GM04504 (cell line): ENCODE results near the gene RABL6.
"Not testable (repeated sequence)": the region's sequence is repeated elsewhere in the genome, so short reads cannot be mapped to it uniquely, and the experiment has no call there.

ENCODE experiments used
- DNase-seq: peaks from one replicate; pipeline ENCODE4 v3.0.0-alpha.2; 2012; ENCODE audit warnings: low read depth

Gene RABL6

GRCh38 chr9:136857581-136858412 is 50.0 kb downstream of the RABL6 start:
- DNase-seq = no peak

- no peak for DNase-seq
These were observed 50.7 kb downstream of the RABL6 start for GRCh38 chr9:136858452-136858843.

DNA sequence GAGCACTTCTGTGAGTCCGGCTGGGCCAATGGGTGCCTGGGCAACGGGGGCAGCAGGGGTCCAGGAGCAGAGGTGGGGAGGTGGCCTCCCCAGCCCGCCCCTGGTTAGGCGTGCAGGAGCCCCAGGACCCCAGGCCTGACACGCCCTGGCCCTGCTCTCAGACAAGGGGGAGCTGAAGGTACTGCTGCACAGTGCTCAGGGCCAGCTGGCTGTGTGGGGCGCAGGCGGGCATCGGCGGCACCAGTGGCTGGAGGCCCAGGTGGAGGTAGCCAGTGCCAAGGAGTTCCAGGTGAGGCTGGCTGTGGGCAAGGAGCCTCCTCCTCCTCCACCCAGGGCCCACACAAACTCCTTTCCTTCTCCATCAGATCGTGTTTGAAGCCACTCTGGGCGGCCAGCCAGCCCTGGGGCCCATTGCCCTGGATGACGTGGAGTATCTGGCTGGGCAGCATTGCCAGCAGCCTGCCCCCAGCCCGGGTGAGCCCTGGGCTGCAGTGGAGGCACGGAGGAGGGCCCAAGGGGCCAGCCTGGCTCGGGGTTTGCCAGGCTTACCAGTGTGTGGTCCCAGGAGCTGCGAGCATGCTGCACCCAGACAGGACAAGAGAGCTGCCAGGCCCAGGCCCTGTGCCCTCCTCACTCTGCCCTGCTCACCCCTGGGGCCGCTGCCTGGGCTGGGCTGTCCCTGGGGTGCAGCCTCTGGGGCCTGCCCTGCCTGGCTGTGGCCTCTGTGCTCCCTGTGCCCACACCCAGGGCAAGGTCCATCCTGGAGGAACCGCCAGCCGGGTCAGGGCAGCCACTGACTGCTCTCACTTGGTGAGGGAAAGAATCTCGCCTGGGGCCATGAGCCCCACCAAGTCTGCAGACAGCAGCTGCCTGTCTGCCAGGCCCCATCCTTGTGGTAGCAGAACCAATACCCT is 51.4 kb downstream of the RABL6 start:
- no peak for DNase-seq

GRCh38 chr9:136860529-136860928 is 52.8 kb downstream of the RABL6 start:
- DNase-seq = no peak

- DNase-seq = no peak
These were observed 53.5 kb downstream of the RABL6 start for GRCh38 chr9:136860933-136861873.

GRCh38 chr9:136861874-136862457 is 54.2 kb downstream of the RABL6 start:
- DNase-seq = no peak

DNA sequence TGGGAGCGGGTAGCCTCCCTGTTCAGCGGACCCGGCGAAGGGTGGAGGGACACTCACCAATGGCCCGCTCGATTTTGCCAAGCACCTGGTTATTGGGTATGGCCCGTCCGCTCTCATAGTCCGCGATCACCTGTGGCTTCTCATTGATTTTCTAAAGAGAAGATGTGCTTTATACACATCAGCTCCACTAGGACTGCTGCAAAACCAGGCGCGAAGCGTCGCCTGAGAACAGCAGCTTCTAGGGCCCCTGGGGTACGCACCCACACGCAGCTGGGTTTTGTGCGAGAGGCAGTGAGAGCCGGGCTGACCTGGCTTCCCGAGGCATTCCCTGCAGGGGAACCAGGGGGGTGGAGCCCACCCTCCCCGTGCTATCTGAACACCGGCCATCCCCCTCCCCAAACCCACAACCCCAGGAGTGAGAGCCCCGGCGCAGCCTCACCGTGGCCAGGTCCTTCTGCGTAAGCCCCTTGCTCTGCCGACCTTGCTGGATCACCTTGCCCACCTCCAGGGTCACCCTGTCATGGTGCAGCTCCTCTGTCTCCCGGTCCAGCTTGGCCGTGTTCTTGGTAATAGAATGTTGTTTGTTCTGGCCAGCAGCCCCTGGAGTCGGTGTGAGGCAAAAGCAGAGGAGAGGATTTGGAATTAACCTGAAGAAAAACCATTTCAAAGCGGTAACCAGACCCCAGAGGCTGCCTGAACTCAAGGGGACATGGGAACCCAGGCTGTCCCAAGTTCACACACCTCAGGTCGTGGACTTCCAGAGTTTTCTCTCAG is 55.3 kb downstream of the RABL6 start:
- DNase-seq = no peak

DNA sequence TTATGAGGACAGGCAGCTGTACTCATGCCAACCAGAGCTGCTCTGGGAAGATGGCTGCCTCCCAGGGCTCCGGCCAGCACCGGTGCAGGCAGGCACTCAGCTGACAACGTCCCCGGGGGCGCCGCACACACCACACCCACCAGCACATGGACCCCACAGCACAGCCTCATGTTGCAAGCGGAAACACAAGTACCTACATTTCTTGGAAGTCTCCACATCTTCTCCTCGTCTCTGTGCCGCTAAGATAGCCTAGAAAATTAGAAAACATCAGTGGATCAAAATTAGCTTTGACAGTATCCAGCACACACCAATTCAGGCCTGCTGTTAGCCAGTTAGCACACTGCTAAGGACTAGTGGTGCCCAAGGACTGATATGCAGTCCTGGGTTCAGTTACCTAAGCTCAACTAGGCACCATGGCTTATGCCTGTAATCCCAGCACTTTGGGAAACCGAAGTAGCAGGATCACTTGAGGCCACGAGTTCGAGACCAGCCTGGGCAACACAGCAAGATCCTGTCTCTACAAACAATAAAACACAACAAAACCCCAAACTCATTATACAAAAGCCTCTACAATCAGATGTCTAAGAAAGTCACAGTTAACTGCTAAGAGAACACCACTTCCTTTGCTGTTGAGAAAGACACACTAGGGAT is 56.0 kb downstream of the RABL6 start:
- DNase-seq = no peak

DNA sequence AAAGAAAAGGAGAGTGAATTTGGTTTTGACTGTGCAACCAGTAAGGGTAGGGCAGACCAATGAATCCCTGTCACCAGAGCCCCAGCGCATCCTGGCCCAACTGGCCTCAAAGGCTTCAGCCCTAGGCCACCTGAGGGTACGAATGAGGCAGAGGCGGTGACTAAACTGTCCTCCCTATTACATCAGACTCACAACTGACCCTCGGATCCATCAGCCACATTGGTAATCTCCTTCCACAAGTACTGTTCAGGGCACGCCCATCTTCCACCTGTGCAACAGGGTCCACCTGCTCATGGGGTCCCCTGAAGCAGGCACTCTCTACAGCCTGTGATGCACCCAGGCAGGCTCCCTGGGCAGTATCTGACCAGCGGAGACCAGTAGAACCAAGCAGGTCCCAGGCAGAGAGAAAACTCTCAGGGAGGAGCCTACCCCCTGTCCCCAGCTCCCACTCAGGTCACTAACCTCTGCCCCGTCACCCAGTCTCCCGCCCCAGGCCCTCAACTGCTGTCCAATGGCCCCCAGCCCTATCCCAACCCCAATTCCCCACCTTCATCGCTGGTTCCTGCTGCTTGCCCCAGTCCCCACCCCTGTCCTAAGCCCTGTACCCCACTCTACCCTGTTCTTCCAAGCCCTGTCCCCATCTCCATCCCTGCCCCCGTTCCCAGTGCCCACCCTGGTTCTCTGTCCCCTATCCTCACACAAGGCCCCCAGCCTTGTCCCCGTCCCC is 57.5 kb downstream of the RABL6 start:
- DNase-seq = no peak

GRCh38 chr9:136865768-136866103 is 58.0 kb downstream of the RABL6 start:
- DNase-seq = no peak

- not testable (repeated sequence) for DNase-seq
These were observed 59.2 kb downstream of the RABL6 start for GRCh38 chr9:136866898-136867421.

- no peak for DNase-seq
These were observed 59.7 kb downstream of the RABL6 start for GRCh38 chr9:136867480-136867879.

DNA sequence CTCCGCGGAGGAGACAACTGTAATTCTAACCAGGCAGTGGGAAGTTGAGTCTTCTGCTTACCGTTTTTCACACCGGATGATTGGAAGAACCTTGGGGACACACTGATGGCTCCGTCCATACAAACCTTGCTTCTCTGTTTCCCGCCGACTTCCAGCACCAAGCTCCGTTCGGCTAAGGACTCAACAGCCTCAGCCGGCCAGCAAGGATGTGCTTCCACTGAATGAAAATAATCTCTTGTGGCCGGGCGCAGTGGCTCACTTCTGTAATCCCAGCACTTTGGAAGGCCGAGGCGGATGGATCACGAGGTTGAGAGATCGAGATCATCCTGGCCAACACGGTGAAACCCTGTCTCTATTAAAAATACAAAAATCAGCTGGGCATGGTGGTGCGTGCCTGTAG is 60.2 kb downstream of the RABL6 start:
- no peak for DNase-seq

DNA sequence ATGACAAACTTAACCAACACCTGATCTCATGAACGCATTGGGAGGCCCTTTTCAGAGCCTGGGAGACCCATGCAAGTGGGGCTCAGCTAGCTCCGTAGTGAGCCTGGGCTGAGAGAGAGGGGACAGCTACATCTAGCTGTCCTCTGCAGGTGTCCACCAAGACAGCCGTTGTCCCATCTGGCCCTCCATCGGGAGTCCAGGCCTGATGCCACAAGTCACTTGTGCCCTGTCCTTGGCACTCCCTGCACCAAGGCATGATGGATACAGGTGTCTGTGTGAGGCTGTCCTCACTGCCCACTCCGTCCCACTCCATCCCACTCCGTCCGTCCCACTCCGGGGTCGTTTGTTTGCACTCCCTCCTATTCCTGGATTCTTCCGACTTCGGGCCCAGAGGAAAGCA is 60.9 kb downstream of the RABL6 start:
- DNase-seq = no peak

DNA sequence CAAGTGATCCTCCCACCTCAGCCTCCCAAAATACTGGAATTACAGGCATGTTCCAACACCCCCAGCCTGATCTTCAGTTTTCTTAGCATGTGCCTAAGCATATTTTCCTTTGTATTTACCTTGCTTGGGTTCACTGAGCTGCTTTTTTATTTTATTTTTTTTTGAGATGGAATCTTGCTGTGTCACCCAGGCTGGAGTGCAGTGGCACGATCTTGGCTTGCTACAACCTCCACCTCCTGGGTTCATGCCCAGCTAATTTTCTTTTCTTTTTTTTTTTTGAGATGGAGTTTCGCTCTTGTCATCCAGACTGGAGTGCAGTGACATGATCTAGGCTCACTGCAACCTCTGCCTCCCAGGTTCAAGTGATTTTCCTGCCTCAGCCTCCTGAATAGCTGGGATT is 61.9 kb downstream of the RABL6 start:
- not testable (repeated sequence) for DNase-seq

- DNase-seq = no peak
These were observed 67.4 kb downstream of the RABL6 start for GRCh38 chr9:136875155-136875554.

GRCh38 chr9:136876476-136876875 is 68.7 kb downstream of the RABL6 start:
- no peak for DNase-seq

GRCh38 chr9:136880651-136881050 is 72.9 kb downstream of the RABL6 start:
- DNase-seq = no peak

GRCh38 chr9:136881691-136882108 is 74.0 kb downstream of the RABL6 start:
- DNase-seq = no peak
